Measurements from ENCODE around the gene OGDHL. TPM values are rescaled to one million over a fixed set of nuclear protein-coding genes. Genes with fewer than 3 reads are reported as not detected.

OGDHL gene
- total RNA-seq, 1 donor: under 0.01 TPM

DNA sequence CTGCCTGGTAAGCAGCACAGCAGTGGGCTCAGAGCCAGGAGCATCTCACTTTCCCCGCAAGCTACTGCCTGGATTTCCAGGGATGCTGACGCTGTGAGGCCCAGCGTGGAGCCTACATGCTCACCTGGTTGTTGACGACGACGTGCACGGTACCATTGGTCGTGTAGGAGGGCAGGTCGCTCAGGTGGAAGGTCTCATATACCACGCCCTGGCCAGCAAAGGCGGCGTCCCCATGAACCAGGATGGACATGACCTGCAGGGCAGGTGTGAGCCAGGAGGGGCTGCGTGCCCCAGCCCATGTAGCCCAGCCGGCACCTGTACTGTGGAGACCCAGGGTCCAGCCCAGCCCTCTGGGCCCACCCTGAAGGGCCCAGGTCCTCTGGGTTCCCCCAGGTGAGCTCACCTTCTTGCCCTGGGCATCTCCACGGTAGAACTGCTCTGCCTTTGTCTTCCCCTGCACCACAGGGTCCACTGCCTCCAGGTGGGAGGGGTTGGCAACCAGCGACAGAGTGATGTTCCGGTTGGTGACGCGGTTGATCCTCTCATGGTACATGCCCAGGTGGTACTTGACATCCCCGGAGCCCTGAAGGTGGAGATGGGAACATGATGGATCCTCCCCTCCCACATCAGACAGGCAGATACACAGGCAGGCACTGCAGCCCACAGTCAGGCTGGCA lies 15.4 kb downstream of the OGDHL start:
- H3K4me3 ChIP-seq (ENCODE audit: low read depth, low read length): no peak overlapping the region
- DNase-seq (ENCODE audit: low read depth): no peak
- TF ChIP-seq, protein P1, sequence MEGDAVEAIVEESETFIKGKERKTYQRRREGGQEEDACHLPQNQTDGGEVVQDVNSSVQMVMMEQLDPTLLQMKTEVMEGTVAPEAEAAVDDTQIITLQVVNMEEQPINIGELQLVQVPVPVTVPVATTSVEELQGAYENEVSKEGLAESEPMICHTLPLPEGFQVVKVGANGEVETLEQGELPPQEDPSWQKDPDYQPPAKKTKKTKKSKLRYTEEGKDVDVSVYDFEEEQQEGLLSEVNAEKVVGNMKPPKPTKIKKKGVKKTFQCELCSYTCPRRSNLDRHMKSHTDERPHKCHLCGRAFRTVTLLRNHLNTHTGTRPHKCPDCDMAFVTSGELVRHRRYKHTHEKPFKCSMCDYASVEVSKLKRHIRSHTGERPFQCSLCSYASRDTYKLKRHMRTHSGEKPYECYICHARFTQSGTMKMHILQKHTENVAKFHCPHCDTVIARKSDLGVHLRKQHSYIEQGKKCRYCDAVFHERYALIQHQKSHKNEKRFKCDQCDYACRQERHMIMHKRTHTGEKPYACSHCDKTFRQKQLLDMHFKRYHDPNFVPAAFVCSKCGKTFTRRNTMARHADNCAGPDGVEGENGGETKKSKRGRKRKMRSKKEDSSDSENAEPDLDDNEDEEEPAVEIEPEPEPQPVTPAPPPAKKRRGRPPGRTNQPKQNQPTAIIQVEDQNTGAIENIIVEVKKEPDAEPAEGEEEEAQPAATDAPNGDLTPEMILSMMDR (IDR thresholded peaks at IDR 0.05; ENCODE audit: insufficient read depth, low read depth, low read length): no peak

DNA sequence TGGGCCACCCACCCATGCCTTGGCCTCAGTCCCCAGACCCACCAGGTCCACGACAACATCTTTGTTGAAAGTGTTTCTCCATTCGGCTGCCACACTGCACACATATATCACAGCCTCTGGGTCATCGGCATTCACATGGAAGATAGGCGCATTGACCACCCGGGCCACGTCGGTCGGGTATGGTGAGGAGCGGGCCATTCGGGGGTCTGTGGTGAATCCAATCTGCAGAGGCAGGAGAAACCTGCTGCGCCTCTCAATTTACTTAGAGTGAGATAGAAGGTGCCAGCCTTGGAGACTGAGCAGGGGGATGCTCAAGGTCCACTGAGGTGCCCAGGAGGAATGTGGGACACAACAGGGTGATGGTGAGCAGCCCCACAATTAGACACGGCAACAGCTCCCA lies 16.4 kb downstream of the OGDHL start:
- no peak overlapping the region for H3K4me3 ChIP-seq (ENCODE audit: low read depth, low read length)
- DNase-seq (ENCODE audit: low read depth): no peak
- TF ChIP-seq, protein P1 (IDR thresholded peaks at IDR 0.05; ENCODE audit: insufficient read depth, low read depth, low read length): no peak

DNA sequence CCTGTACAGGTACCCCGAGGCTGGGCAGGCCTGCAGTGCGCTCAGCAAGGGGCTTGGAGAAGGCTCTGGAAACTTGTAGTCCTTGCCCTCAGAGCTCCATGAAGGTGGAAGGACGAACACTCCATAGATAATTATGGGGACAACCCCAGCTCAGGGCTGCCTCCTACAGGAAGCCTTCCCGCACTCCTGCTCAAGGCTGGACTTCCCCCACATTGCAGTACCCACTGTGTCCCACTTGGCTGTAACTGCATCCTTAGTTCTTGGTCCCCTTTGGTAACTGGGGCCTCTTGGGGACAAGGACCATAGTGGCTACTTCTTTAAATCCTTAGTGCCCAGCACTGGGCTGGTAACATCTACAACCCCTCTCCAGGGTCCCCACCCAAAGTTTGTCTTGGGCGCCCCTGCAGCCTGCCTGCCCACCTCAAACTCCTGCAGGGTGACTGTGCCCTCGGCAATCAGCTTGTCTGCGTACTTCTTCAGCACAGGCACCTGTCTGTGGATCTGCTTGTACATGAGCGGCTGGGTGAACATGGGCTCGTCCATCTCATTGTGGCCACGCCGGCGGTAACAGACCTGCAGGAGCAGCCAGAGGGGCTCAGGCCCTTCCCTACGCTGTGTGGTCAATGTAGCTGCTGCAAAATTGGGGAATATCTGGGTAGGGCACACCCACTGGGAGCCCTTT lies 17.1 kb downstream of the OGDHL start:
- DNase-seq (ENCODE audit: low read depth): no peak
- H3K4me3 ChIP-seq (ENCODE audit: low read depth, low read length): no peak overlapping the region
- TF ChIP-seq, protein P1 (IDR thresholded peaks at IDR 0.05; ENCODE audit: insufficient read depth, low read depth, low read length): no peak

DNA sequence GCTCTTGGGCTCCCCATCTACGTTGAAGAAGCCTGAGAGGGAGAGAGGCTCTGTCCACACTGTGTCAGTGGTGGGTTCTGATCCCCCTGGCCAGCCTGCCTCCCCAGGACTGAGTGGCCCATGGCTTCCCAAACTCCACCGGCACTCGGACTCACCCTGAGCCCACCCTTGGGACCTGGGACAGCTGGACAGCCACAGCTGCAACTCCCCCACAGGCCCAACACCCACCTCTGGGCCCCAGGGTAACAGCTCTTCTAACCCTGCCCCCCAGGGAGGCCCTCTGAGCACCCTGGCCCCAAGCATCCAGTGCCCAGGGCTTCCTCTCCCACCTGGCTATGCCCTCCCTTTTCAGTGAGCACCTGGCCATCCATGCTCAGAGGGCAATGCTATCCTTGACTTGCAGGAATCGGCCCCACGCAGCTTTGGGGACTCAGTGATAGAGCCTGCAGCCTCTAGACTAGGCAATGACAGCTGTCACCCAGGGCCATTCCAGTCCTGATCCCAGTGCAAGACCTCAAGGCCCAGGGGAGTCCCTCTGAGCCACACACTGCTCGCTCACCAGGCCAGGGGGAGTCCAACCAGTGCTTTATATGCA lies 17.9 kb downstream of the OGDHL start:
- H3K4me3 ChIP-seq (ENCODE audit: low read depth, low read length): no peak overlapping the region
- DNase-seq (ENCODE audit: low read depth): no peak
- TF ChIP-seq, protein P1 (IDR thresholded peaks at IDR 0.05; ENCODE audit: insufficient read depth, low read depth, low read length): no peak

DNA sequence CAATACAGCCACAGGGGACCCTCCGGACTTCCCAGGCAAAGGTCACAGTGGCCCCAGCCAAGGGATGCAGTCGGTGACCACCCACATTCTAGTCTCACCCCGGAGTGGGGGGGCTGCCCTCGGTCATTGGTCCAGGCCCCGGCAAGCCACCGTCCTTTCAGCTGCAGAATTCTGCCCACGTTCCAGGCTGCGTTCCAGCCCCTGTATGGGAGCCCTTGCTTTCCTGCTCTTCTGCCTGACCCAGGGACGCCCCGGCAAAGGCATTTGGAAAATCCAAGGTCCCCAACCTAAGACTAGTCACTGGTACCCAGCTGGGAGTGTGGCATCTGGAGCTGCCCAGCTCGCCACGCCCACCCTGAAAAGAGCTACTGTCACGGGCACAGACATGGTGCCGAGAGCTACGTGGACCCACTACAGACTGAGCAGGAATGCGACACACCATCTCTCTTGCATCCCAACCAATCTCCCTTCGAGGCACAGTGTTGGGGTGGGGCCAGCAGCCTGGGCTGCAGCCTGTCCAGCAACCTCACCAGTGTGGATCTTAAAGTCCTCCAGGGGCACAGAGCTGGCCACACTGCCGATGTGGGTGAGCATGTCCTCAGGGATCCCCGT lies 18.6 kb downstream of the OGDHL start:
- no peak for DNase-seq (ENCODE audit: low read depth)
- no peak overlapping the region for H3K4me3 ChIP-seq (ENCODE audit: low read depth, low read length)

DNA sequence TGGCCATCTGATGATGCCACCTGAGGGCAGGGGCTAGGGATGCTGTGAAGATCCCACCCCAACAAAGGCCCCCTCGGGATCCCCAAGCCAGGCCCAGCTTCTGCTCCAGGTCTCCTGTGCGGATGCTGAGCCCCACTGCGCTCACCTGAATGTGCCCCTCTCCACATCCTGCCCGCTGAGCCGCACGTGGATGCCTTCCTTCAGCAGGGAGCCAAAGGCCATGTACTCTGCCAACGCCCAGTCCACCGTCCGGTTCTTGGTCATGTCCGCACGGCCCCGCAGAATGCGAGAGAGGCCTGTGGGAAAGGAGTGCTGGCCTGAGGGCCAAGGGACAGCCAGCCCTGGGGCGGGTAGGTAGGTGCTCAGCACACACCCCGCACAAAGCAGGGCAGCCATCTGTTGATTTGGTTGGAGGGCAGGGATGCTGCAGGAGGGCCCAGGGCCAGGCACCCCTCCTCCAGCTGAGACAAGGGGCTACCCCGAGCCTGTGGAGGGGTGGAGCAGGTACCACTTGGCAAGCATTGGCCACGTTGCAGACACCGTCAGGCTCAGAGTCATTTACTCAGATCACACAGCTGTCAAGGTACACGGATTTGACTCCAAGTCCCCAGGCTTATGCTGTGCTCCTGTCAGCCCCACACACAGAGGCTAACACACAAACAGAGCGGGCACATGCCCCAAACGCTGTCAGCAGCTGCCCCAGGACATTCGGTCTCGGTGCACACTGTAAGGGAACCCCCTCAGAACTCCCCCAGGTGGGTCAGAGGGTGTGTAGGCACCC lies 19.2 kb downstream of the OGDHL start:
- no peak overlapping the region for H3K4me3 ChIP-seq (ENCODE audit: low read depth, low read length)
- no peak for DNase-seq (ENCODE audit: low read depth)
- TF ChIP-seq, protein P1 (IDR thresholded peaks at IDR 0.05; ENCODE audit: insufficient read depth, low read depth, low read length): no peak

More for the DNA sequence above, 18.6 kb downstream of the OGDHL start:
- TF ChIP-seq, protein P1 (IDR thresholded peaks at IDR 0.05; ENCODE audit: insufficient read depth, low read depth, low read length): no peak

Data from fibroblast of villous mesenchyme (primary cell).